Measurements from ENCODE around the gene ANP32E.
"Not testable (repeated sequence)": the region's sequence is repeated elsewhere in the genome, so short reads cannot be mapped to it uniquely, and the experiment has no call there.

ANP32E gene

DNA sequence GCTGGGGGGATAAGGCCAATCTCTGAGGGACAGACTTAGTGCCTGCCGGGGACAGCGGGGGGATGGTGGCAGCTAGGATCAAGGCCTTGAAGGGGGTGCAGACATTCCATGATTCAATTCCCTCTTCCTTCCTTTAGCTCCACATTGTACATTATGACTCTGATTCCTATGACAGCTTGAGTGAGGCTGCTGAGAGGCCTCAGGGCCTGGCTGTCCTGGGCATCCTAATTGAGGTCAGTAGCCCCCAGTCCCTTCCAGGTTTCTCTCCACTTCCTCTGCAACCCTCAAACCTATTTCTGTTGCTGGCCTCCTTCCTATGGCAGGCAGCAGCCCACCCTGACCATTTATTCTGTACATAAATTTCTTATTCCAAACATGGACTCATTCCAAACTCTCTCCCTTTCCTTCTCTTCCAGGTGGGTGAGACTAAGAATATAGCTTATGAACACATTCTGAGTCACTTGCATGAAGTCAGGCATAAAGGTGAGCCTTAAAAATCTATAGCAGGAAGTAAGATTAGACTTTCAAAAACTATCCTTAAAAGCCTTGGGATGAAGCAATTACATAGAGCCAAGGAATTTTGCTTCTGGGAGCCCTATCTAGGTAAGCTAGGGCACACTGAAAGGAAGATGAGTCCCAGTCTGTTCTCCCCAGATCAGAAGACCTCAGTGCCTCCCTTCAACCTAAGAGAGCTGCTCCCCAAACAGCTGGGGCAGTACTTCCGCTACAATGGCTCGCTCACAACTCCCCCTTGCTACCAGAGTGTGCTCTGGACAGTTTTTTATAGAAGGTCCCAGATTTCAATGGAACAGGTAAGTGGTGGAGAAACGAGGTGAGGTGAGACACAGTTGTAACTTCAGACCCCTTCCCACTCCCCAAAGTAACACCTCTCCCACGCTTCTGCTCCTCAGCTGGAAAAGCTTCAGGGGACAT is 26.7 kb upstream of the ANP32E start:
- Mint-ChIP-seq H3K27ac (no peak overlapping the region), H3K4me3 (no peak overlapping the region), H3K9me3 (no peaks in the 10 kb centered on the region), H3K36me3 (ENCODE audit: low read depth) (peaks cover 21% of the 10 kb centered on the region), H3K4me1 (ENCODE audit: low read depth) (peaks cover 11% of the 10 kb centered on the region), H3K27me3 (peaks cover 15% of the 10 kb centered on the region)

DNA sequence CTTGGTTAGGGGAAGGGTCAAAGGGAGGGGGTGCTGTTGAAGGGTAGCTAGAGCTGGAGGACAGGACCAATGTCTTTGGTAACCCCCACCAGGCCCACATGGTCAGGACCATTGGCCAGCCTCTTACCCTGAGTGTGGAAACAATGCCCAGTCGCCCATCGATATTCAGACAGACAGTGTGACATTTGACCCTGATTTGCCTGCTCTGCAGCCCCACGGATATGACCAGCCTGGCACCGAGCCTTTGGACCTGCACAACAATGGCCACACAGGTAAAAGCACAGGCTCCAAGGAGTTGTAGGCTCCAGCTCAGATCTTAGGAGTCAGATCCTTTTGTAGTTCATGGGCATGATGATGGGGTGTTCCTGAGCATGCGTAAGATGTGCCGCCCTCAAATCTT is 25.5 kb upstream of the ANP32E start:
- Mint-ChIP-seq H3K4me1 (ENCODE audit: low read depth) (peaks cover 5% of the 10 kb centered on the region), H3K9me3 (no peaks in the 10 kb centered on the region), H3K27me3 (peaks cover 28% of the 10 kb centered on the region), H3K27ac (no peak overlapping the region), H3K4me3 (no peak overlapping the region), H3K36me3 (ENCODE audit: low read depth) (peaks cover 12% of the 10 kb centered on the region)

- H3K27ac Mint-ChIP-seq, result no peak overlapping the region
- H3K4me3 Mint-ChIP-seq, result no peak overlapping the region
- peaks cover 33% of the 10 kb centered on the region for H3K27me3 Mint-ChIP-seq
- no peaks in the 10 kb centered on the region for H3K9me3 Mint-ChIP-seq
- H3K36me3 Mint-ChIP-seq (ENCODE audit: low read depth), result peaks cover 6% of the 10 kb centered on the region
- peaks cover 16% of the 10 kb centered on the region for H3K4me1 Mint-ChIP-seq (ENCODE audit: low read depth)
Measured at GRCh38 chr1:150259758-150260669, 24.1 kb upstream of the ANP32E start.

- Mint-ChIP-seq H3K27ac (no peak overlapping the region), H3K36me3 (ENCODE audit: low read depth) (no peaks in the 10 kb centered on the region), H3K4me3 (no peak overlapping the region), H3K27me3 (peaks cover 33% of the 10 kb centered on the region), H3K9me3 (no peaks in the 10 kb centered on the region), H3K4me1 (ENCODE audit: low read depth) (peaks cover 16% of the 10 kb centered on the region)
Measured at GRCh38 chr1:150259217-150259616, 23.3 kb upstream of the ANP32E start.

- Mint-ChIP-seq H3K27me3 (peaks cover 37% of the 10 kb centered on the region), H3K27ac (no peak within 1 kb of the TSS), H3K4me3 (no peak within 1 kb of the TSS)
Measured at GRCh38 chr1:150257624-150258585, 22.0 kb upstream of the ANP32E start, which contains the start of gene CA14. Gene CA14, plus strand, starts transcription at chr1:150257774. Its CDS starts 355 bp downstream, at chr1:150258129.

DNA sequence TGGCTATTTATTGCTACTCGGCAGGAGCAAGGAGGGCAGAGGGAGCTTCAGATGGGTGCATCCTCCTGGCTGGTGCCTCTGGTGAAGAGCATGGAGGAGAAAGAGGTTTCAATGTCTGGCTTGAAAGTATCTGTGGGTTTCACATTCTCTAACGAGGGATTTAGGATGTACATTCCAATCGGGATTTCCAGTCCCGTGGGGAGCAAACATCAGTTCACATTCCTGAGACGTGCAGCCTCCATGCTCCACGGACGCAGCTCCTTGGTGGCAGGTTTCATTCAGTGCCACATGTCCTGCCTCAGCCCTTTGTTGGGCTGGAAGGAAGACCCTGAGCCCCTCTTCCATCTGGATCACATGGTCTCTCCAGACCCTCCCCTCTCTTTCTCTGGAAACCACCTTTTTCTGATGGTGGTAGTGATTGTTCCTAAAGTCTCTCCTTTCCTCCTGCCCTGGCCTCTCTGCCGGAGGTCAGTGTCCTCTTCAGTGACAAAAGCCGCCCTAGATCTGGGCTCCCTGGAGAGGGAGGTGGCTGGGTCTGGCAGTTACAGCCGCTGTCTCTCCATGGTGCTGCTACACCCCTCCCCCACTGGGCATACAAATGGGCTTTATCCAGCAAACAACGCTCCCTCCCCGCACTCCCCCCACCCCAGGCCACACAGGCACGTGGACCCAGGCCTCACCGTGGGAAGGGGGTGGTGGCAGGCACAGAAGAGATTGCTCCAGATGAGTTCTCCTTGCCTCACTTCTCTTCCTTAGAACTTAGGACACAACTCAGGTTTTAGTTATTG is 20.8 kb upstream of the ANP32E start:
- peaks cover 37% of the 10 kb centered on the region for H3K27me3 Mint-ChIP-seq
- no peaks in the 10 kb centered on the region for H3K9me3 Mint-ChIP-seq
- no peak overlapping the region for H3K27ac Mint-ChIP-seq
- H3K36me3 Mint-ChIP-seq (ENCODE audit: low read depth), result no peaks in the 10 kb centered on the region
- peaks cover 16% of the 10 kb centered on the region for H3K4me1 Mint-ChIP-seq (ENCODE audit: low read depth)
- no peak overlapping the region for H3K4me3 Mint-ChIP-seq

More at GRCh38 chr1:150257624-150258585, 22.0 kb upstream of the ANP32E start, which contains the start of gene CA14:
- Mint-ChIP-seq H3K9me3 (no peaks in the 10 kb centered on the region), H3K36me3 (ENCODE audit: low read depth) (no peaks in the 10 kb centered on the region), H3K4me1 (ENCODE audit: low read depth) (peaks cover 16% of the 10 kb centered on the region)

DNA sequence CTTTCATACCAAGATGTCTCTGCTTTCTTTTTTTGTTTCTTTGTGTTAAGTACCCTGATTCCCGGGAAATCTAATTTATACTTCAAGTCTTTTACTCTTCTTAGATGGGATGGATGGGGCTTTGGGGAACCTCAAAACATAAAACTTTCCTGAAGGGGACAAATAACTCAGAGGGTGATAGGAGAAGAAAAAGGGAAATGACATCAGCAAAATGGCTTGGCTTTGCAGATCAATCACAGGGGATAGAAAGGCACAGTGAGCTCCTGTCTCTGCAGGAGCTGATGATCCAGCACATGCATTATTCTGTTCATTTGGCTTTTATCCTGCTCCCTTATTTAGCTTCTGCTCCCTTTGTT is 20.3 kb upstream of the ANP32E start:
- Mint-ChIP-seq H3K4me1 (ENCODE audit: low read depth) (peaks cover 16% of the 10 kb centered on the region), H3K4me3 (peak overlapping the region; percentile 81), H3K36me3 (ENCODE audit: low read depth) (no peaks in the 10 kb centered on the region), H3K9me3 (no peaks in the 10 kb centered on the region), H3K27ac (no peak overlapping the region), H3K27me3 (peaks cover 37% of the 10 kb centered on the region)

DNA sequence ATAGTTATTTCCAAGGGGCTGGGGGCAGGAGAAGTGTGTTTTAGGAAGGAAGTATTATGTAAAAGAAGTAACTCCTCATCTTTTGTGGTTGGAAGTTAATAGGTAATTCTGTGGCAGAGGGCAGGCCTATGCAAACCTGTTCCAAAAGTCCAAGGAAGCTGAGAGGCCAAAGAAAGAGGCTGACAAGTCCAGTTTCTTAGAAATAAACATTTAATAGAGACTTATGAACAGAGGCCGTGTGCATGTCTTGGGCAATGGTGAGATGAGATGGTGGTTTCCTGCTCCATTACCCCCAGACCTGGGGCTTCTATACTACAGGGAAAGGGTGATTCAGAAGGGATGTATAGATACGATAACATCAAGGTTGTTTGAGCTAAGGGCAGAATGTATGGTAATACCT is 14.0 kb upstream of the ANP32E start:
- Mint-ChIP-seq H3K27me3 (peaks cover 4% of the 10 kb centered on the region), H3K4me3 (no peak overlapping the region), H3K36me3 (ENCODE audit: low read depth) (no peaks in the 10 kb centered on the region)

DNA sequence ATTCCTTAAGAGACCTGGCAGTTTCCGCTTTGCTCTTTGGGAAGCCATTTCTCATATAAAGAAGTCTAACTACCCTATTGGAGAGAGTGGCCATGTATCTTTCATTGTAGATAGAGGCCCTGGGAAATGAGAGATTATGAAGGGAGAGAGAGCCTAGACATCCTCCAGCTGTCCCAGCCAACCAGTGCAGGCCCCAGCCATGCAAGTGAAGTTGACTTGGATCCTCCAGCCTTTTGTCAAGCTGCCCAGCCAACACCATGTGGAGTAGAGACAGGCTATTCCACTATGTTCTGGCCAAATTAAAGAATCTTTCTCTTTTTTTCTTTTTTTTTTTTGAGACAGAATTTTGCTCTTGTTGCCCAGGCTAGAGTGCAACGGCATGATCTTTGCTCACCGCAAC is 7.1 kb upstream of the ANP32E start:
- no peaks in the 10 kb centered on the region for H3K36me3 Mint-ChIP-seq (ENCODE audit: low read depth)
- H3K27ac Mint-ChIP-seq, result no peak overlapping the region
- H3K4me3 Mint-ChIP-seq, result no peak overlapping the region

More for the DNA sequence above, 14.0 kb upstream of the ANP32E start:
- Mint-ChIP-seq H3K4me1 (ENCODE audit: low read depth) (no peaks in the 10 kb centered on the region), H3K9me3 (no peaks in the 10 kb centered on the region), H3K27ac (no peak overlapping the region)

GRCh38 chr1:150237746-150238145 is 1.8 kb upstream of the ANP32E start:
- Mint-ChIP-seq H3K9me3 (no peaks in the 10 kb centered on the region), H3K4me3 (peak overlapping the region; percentile 19), H3K36me3 (ENCODE audit: low read depth) (peaks cover 12% of the 10 kb centered on the region), H3K4me1 (ENCODE audit: low read depth) (peaks cover 17% of the 10 kb centered on the region), H3K27ac (no peak overlapping the region), H3K27me3 (no peaks in the 10 kb centered on the region)

More for the DNA sequence above, 7.1 kb upstream of the ANP32E start:
- Mint-ChIP-seq H3K27me3 (no peaks in the 10 kb centered on the region), H3K9me3 (no peaks in the 10 kb centered on the region), H3K4me1 (ENCODE audit: low read depth) (no peaks in the 10 kb centered on the region)

- H3K27ac Mint-ChIP-seq, H3K27me3 Mint-ChIP-seq, H3K4me3 Mint-ChIP-seq, H3K9me3 Mint-ChIP-seq: not testable (repeated sequence)
- peaks cover 12% of the 10 kb centered on the region for H3K36me3 Mint-ChIP-seq (ENCODE audit: low read depth)
- H3K4me1 Mint-ChIP-seq (ENCODE audit: low read depth), result peaks cover 19% of the 10 kb centered on the region
Measured at GRCh38 chr1:150237176-150237575, 1.3 kb upstream of the ANP32E start.

- Mint-ChIP-seq H3K27me3 (no peaks in the 10 kb centered on the region), H3K4me1 (ENCODE audit: low read depth) (peaks cover 19% of the 10 kb centered on the region), H3K4me3 (no peak overlapping the region), H3K27ac (no peak overlapping the region), H3K36me3 (ENCODE audit: low read depth) (peaks cover 12% of the 10 kb centered on the region), H3K9me3 (no peaks in the 10 kb centered on the region)
Measured at GRCh38 chr1:150236614-150237100, 745 bp upstream of the ANP32E start.

GRCh38 chr1:150235294-150235851 is 539 bp downstream of the ANP32E start:
- Mint-ChIP-seq H3K4me3 (no peak overlapping the region), H3K36me3 (ENCODE audit: low read depth) (peaks cover 20% of the 10 kb centered on the region), H3K27ac (no peak overlapping the region), H3K27me3 (no peaks in the 10 kb centered on the region), H3K9me3 (no peaks in the 10 kb centered on the region), H3K4me1 (ENCODE audit: low read depth) (peaks cover 19% of the 10 kb centered on the region)
